HG03565 (cell line): ENCODE measurements around the gene MEP1A.
"Not testable (repeated sequence)": the region's sequence is repeated elsewhere in the genome, so short reads cannot be mapped to it uniquely, and the experiment has no call there.

ENCODE experiments used
- ATAC-seq: cut with Tn5 transposase; IDR thresholded peaks from one replicate; pipeline ENCODE4 v1.9.1; 2021; ENCODE audit warnings: mild to moderate bottlenecking, moderate library complexity; ENCODE audit not compliant: unreplicated experiment

Gene MEP1A

DNA sequence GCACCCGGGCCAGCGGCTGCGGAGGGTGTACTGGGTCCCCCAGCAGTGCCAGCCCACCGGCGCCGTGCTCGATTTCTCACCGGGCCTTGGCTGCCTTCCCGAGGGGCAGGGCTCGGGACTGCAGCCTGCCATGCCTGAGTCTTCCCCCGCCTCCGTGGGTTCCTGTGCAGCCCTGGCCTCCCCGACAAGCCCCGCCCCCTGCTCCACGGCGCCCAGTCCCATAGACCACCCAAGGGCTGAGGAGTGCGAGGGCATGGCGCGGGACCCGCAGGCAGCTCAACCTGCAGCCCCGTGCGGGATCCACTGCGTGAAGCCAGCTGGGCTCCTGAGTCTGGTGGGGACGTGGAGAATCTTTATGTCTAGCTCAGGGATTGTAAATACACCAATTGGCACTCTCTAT, 18.5 kb upstream of the MEP1A start:
- not testable (repeated sequence) for ATAC-seq

DNA sequence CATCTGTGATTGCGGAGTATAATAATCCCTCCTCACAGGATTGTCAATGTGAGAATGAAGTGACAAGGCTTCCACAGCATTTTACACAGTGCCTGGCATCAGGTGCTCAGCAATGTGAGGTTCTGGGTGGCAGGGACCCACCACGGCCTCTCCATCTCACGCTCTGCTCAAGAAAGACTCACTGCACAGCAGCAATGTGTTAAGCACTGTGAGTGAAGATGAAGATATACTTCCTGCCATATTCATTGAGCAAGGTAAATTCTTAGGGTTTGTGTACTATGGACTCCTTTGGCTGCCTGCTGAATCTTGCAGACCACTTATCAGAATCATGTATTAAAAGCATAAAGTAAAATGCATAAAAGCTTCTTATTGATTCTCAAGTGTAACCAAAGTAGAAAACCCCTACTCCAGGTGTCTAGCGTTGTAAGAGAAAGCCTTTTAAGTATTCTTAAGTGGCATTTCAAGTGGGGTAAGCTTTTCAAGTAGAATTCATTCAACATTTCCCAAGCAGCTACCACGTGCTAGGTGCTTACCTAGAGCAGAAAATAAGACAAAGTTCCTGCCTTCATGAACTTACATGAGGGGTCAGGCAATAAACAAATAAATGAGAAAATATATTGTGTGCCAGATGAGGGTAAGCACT, 17.0 kb upstream of the MEP1A start:
- ATAC-seq, result no peak

DNA sequence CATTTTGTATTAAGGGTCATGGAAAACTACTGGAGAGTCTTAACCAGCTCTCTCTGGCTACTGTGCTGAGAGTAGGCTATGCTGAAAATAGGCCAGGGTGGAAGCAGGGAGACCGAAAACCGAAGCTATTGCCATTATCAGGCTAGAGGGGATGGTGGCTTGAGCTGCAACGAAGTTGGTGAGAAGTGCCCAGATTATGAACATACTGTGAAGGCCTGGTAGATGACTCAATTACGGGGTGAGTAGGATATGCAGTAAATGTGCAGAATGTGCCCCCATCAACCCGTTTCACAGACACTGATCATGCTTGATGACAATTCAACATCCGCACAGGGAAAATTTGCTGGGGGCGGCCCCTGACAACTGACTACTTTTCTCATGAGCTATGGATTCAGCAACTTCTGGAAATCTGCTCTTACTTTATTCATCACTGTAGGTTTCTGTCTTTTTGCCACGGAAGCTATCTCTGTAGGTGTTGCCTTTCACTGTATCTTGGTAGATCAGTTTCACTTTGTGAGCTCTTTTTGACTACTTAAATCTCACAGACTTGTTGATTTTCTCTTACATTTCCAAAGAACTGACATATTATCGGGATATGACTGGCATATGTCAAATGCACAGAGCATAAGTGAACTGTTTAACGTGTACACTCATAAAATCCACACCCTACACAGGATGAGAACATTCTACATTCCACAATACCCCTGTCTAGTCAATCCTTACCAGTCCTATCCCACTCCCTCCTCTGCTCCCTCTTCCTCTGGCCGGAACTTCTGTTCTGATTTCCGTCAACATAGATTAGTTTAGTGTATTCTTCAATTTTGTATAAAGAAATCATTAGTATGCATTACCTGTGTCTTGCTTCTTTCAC, 15.5 kb upstream of the MEP1A start:
- ATAC-seq, result no peak

DNA sequence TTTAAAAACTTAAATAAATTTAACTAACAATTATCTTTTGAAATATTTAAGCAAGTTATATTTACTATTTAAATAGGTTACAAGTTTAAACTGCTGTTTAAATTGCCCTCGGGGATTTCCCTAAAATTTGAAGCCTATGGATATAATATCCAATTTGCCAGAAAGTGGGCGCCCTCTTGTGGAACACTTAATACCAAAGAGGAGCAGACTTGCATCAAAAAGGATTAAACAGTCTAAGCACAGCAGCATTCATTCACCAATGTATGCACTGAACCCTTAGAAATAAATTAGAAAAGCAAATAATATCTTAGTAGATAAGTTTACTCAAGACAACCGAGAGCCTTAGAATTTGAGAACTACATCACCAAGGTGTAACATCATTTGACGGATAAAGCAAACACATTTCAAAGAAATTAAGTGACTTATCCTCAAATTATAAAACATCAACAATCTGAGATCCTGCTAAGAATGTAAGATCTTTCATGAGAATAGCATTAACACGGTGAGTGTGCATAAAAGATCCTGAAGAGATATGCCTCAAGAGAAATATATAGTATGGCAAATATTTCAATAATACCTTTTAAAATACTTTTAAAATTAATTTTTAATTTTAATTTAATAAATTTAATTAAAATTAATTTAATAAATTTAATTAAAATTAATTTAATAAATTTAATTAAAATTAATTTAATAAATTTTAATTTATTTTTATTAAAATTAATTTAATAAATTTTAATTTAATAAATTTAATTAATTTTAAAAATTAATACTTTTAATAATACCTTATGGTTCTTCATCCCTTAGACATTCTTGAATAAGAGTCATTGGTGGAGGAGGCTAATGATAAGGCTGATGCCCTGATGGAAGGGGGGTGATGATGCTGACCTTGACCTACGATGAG, 11.5 kb upstream of the MEP1A start:
- no peak for ATAC-seq

DNA sequence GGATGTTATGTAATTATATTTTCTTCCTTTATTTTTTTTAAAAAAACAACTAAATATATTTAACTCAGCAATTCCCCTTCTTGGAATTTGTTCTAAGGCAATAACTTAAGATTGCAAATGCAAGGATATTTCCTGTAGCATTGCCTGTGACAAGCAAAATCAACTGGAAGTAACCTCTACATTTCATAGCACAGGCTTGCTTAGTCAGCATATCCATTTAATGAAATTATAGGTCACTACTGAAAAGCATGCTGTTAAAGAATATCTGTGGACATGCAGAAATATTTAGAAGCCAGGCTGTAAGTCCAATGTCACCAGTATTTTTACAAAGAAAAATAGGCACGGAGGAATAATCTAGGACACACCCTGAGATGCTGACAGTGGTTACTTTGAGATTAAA, 8.7 kb upstream of the MEP1A start:
- no peak for ATAC-seq

DNA sequence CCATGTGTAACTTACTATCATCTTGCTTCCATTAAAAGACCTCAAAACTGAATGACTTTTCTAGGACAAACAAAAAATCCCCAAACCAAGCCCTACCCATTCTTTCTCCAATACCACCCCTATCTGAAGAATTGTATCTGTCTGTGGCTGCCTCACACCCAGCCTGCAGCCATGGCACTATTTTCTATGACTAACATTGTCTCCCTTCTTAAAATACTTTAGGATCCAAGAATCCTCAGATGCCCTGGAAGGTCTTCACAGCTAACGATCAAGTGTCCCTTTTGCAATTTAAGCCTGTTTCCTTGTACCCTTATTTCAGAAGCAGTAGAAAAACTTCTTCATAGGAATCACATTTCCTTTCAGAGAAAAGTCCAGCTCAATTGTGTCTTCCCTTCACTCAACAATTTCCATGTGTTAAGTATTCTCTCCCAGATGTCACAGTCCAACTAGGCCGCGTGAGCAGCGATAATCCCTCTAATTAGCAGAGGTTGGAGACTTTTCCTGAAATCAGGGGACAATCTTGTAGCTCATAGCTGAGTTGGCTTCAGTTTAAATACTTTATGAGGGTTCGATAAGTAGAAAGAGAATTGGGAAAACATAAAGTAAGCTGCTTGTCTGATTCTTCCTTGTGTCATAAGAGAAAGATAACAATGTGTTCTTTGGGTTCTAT, 5.2 kb upstream of the MEP1A start:
- ATAC-seq, result no peak

DNA sequence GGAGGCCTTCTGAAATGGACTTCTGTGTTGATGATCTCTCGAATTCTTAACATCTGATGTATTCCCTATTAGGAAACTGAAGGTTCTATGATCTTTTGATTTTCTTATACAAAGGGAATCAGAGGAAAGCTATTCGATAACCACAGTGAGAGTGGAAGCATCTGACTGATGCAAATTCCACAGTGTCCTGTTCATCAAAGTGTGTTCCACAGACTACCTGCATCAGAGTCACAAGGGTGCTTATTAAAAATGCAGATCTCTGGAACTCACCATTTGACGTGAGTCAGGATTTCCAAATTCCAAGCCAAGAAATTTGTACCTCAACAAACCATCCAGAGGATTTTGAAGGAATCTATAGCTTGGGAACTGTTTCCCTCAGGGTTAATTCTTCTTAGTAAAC, 4.4 kb upstream of the MEP1A start:
- no peak for ATAC-seq

DNA sequence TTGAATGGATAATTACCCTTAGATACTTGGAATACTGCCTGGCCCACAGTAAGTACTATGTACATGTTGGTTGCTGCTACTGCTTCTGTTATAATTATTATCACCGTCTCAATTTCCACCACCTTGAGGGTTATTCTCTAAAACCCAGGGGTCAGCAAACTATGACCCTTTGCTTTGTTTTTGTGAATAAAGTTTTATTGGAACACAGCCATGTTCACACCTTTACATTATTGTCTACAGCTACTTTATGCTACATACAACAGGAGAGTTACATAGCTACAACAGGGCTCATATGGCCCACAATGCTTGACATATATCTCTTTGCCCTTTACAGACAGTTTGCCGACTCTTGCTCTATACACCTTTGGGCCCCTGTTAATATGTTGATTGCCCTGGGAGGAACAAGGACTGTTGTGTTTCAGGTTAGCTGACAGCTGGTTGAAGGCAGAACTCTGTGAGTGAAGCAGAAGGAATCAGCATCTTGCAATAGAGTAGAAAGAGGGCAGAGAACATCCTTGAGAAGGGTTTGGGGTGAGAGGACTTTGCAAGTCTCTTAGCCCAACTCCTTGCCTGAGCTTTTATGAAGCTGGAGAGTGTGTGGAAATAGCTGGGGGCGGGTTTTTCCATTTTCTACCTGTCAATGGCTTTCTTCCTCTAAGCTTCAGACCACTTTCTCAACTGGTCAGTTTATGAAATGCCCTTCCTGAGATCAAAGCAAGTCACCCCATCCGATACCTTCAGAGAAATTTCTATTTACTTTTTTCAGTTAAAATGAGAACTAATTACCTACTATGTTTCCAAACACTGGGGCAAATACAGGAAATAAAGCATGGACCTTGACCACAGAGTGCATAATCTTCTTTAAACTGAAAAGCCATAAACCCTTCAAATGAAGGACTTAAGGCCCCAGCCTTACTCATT, 3.5 kb upstream of the MEP1A start:
- ATAC-seq, result no peak

DNA sequence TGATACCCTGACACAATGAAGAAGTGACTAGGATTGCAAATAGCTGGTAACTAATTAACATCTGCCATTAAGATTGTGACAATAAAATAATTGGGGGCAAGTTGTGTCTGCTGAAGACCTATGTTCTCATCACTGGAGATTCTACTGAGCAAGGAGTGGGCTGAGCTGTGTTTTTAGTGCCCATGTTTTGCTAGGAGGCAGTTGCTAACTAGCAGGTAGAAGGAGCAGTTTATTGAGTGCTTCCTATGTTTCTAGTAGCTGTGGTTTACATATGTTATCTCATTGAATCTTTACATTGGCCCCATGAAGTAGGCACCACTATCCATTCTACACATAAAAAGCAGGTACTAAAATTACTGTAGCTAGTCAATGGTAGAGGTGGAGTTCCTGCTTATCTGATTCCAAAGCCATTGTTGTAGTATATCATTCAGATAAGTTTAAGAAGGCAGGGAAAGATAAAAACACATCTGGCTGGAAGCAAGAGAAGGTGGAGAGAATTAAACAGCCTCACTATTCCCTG, 2.8 kb upstream of the MEP1A start:
- ATAC-seq, result no peak

DNA sequence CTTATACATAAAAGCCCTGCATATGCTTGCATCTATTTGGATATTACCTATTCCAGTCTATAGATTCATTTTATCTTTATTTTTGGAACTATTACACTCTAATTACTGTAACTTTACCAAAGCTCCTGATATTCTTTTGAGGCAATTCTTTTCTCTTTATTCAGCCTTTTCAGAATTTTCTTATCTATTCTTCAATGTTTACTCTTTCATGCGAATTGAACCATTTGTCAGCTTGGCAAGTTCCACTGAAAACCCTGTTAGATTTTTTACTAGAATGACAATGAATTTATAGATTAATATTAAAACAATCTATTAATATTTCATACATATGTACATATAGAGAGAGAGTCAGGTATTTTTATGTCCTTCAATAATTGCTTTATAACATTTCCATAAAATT, 554 bp upstream of the MEP1A start:
- no peak for ATAC-seq

DNA sequence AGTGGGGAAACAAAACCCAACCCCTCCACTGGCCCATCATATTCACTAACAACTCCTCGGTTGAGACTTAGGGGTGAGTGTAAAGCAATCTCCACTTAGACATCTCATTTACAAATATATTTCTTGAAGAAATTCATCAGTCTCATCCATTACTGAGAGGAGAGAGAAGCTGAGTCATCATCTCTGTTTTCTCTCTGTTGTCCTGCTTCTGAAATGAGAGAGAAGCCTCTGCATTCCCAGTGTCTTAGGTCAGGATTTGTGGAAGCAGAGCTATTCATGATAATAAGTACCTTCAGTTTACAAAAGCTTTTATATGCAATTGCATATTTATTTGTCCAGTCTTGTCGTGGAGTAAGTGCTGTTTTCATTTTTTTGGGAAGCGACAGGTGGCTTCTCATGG, 879 bp downstream of the MEP1A start:
- ATAC-seq, result no peak

DNA sequence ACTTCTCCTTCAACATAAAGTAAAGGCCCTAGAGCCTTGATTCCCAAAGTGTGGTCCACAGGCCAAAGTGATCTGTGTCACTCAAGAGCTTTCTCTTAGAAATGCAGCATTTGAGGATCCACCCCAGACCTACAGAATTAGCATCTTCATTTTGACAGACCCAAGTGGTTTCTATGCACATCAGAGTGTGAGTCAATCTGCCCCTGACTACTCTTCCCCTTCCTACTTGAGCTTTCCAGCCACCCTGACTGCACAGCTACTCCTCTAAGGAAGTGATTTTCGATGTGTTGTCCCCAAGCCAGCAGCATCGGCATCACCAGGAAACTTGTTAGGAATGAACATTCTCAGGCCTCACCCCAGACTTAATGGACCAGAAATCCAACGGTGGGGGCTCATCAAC, 2.6 kb downstream of the MEP1A start:
- no peak for ATAC-seq

DNA sequence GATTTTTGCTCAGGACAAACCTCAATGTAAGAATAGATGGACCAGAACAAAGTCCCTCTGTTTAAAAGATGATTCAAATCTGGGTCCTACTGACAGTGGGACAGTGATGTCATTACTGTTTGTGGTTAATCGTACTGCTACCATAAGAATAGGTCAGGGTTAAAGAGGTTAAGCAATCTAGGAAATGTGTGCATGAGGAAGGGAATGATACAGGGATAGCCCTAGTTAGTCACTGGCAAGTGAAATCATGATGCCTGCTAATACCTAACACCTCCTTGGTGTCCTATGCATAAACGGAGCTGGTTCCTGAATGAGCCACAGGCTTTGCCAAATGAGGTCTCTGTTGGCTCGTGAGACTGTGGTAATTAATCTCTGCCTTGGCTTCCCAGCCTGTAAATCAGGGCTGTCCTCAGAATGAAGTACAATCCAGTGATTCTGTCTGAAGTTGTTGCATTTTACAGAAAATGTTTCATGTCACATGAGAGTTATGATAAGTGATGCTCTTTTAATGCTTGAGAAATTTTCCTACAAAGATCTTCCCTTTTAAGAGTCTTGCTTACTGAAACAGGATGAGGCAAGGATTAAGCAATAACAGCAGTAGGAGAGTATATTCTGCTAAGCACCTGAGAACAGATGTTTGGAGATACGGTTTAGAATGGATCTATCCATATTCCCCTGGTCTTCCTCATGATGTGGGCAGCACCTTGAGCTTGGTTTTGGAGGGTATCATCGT, 3.8 kb downstream of the MEP1A start:
- ATAC-seq, result no peak

DNA sequence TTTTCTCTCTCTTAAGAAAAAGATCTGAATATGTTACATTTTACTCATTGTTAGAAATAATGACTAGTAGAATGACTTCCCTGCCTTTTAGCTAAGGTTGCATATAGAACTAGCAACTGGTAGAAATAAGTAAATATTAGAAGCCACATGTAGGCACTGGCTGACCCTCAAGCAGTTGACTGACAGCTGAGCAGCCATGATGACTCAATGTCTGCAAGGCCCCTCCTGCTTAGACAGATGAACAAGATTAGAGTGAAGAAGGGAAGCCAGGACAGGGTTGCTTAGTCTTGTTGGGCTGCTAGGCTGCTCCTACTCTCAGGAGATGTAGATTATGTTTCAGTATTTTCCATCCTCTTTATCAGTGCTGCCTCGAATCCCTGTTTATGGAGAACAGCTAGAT, 6.5 kb downstream of the MEP1A start:
- ATAC-seq, result no peak

DNA sequence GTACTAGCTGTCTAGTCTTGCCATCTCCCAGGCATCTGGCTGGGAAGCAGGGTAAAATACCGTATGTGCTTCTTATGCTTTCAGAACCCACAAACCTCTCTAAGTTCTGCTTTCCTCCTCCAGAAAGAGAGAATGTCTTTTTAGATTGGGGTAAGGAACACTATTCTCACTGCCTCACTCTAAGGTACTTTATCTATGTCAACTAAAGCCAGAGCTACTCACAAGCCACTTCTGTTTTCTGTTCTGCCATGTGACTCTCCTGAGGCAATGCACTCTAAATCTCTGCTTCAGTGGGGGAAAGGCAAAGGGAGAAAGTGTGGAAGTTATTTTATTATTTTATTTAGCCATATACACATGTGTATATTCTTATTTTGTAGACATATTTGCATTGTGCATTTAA, 15.6 kb downstream of the MEP1A start:
- ATAC-seq, result no peak

DNA sequence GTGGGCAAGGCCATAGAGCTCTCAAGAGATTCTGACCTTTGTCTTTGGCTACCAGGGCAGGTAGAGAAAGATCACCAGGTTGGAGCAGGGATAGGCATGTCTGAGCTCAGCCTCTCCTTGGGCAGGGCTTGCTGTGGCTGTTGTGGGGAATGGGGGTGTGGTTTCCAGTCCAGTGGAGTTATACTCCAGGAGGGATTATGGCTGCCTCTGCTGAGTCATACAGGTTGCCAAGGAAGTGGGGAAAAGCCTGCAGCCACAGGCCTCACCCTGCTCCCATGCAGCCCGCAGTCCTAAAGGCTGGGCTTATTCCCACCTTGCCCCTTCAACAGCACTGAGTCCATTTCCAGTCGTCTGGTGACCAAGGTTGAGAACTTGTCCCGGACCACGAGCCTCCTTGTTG, 21.9 kb downstream of the MEP1A start:
- no peak for ATAC-seq

DNA sequence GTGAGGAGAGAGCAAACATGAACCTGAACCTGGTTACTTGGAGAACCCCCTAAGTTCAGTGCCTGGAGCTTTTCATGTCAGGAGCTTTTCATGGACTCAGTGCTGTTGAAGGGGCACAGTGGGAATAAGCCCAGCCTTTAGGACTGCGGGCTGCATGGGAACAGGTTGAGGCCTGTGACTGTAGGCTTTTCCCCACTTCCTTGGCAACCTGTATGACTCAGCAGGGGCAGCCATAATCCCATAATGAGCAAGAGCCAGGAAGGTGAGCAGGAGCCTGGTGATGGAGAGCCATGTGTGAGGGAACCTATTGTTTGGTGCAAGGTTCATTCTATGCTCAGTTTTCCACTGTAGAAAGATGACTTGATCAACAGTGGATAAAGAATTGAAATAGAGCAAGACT, 23.4 kb downstream of the MEP1A start:
- no peak for ATAC-seq

DNA sequence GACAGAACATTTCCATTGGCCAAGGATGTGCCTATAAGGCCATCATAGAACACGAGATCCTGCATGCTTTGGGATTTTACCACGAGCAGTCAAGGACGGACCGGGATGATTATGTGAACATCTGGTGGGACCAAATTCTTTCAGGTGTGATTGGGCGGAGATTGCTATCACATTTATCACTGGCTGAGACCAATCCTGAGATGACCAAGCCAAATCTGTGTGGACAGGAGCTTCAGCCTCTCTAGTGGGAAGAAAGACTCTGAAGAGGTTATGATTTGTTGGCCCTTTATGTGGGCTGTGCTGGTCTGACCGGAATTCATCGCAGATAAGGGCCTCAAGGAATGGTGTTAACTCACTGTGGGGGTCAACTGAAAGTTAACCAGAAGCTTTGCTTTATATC, 26.4 kb downstream of the MEP1A start:
- no peak for ATAC-seq

DNA sequence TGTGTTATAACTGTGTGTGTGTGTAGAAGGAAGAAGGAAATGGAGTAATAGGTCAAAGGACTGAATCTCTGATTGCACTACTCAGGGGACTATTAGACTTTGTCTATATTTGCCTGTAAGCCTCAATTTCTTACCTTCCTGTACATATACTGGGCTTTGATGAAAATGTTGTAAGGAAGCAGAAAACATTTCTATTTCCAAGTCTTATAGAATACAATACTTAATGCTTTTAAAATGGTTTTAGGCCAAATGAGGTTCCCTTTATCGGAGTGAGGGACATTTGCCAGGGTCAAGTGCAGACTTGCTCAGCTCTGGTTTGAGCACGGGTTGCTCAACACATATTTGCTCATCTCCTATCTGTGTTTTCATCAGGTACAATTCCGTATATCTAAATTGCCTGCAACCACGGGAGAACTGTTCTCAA, 28.3 kb downstream of the MEP1A start:
- no peak for ATAC-seq
